Keratinocyte (primary cell): ENCODE data around the gene ING5.

Experiments used
- CTCF ChIP-seq, 3 experiments: IDR thresholded peaks in 1 of 3; conservative IDR thresholded peaks in 1 of 3; optimal IDR thresholded peaks in 1 of 3; 2 replicates in 2 of 3; 3 replicates in 1 of 3; pipeline versions ENCODE3 to v1.5.1; 2011; ENCODE audit warnings: low read length in 3 of 3, mild to moderate bottlenecking in 3 of 3, moderate library complexity in 2 of 3, control low read depth in 1 of 3, inconsistent platforms in 1 of 3; ENCODE audit not compliant: insufficient read depth in 2 of 3; ENCODE audit errors: extremely low read depth in 1 of 3
- EZH2 ChIP-seq: IDR thresholded peaks from one replicate; pipeline ENCODE4 v1.6.1; 2012; ENCODE audit warnings: inconsistent platforms, mild to moderate bottlenecking, low read length, moderate library complexity

GRCh38 chr2:241755777-241756176 is 53.9 kb downstream of the ING5 start:
- TF ChIP-seq EZH2 (no peak), CTCF (optimal IDR thresholded peaks at IDR 0.05 in 1 of 3, IDR thresholded peaks at IDR 0.05 in 1 of 3, conservative IDR thresholded peaks at IDR 0.05 in 1 of 3; ENCODE audit: extremely low read depth in 1 of 3, insufficient read depth in 2 of 3, low read length in 3 of 3) (no peak)
